NCI-H345 treated with DMSO at 0.1 percent for 48 hours (cell line): ENCODE results near the gene KCNK18.

ENCODE experiments used
- DNase-seq: peaks from one replicate; lab custom pipeline; 2025; ENCODE audit not compliant: unreplicated experiment; lab: John Stamatoyannopoulos, UW

The KCNK18 gene

GRCh38 chr10:117249493-117250093, 52.3 kb downstream of the KCNK18 start:
- DNase-seq = no peak

DNA sequence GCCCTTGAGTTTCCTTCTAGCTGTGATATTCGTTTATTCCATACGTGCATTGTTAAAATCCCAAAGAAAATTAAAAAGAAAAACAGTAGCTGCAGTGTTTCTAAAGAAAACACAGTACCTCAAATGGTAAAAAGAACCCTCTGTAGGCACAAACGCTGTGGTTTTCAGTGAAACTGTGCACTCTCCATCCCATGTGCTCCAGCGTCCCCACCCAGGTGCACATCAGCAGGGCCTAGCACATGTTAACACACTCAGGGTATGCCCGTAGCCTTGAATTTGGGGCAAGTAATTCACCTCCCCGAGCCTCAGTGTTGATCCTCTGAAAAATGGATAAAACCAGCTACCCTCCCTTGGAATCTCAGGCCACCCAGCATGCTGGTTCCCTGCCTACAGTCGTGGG, 53.1 kb downstream of the KCNK18 start:
- DNase-seq = no peak

DNA sequence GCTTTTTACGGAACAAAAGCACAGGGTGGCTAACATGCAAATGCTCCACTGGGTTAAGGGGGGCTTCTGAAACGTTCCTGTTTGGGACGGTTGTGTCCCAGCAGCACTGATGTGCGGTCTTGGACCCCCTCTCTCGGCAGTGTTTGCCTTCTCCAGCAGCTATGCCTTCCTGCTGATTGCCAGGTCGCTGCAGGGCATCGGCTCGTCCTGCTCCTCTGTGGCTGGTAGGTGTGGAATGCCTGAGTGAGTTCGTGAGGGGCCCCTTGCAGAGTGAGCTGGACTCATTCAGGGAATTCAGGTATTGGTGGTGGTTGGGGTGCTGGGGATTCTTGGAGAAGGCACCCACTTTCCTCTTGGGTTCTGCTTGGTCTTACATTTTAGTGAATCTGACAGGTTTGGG, 56.6 kb downstream of the KCNK18 start:
- DNase-seq = no peak

- no peak for DNase-seq
Measured at GRCh38 chr10:117254338-117254737, 57.0 kb downstream of the KCNK18 start.

DNA sequence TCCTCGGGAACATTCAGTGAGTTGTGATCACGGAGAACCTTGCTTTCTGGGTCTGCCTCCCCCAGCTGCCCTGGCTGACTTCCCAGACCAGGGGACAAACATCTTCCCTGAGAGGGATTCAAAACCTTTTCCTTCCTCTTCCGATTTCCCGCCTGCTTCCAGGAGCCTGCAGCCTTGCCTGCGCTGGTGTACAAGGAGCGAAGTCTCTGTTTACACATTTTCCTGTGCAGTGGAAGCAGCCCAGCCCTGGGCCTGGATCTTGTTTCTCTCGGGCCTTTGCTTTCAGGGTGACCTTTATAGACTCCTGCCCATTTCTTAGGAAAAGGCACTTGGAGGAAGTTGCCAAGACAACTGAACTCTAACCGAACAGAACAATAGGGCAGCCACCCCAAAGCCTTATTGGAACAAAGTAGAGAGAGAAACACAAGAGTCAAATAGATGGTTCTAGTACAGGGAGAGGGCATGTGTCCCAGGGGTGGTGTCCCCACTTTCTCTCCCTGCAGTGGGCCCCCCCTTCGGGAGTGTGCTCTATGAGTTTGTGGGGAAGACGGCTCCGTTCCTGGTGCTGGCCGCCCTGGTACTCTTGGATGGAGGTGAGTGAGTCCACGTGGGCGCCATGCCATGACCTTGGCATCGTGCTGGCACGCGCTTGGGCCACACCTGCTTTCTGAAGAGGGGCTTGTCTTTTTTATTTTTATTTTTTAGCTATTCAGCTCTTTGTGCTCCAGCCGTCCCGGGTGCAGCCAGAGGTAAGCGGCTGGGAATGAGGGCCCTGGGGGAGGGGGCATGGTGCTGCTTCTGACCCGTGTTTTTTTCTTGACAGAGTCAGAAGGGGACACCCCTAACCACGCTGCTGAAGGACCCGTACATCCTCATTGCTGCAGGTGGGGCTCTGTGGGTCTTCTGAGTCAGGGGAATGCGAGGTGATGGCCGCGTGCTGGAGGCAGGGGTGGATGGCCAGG, 57.8 kb downstream of the KCNK18 start:
- no peak for DNase-seq

DNA sequence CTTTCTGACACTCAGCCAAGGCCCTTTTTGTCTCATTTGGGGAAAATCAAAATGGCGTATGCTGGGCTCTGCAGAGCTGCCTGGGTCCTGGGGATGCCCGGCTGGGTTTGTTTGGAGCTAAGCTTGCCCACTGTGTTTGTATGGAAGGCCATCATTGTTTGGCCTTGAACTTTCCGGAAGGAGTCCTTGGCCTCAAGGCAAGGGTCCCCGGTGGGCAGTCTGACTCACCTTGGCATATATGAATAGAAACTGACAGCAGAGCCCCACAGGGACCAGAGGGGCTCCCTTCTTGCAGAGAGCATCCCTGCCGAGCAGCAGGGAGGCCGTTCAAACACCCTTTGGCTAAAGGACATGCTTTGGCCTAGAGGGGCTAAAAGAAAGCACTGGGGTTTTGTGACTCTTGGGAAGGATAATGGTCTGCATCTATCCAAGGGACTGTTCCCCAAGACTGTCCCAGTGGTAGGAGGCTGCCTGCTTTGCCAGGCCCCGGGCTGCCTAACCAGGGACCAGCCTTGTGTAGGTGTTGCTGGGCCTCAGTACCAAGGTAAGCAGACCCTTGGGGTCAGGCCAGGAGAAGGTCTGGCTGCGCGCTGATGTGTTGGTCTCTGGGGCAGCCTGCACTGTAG, 58.7 kb downstream of the KCNK18 start:
- DNase-seq = no peak

GRCh38 chr10:117256910-117257309, 59.6 kb downstream of the KCNK18 start:
- DNase-seq = no peak

GRCh38 chr10:117257721-117258120, 60.4 kb downstream of the KCNK18 start:
- DNase-seq = no peak

DNA sequence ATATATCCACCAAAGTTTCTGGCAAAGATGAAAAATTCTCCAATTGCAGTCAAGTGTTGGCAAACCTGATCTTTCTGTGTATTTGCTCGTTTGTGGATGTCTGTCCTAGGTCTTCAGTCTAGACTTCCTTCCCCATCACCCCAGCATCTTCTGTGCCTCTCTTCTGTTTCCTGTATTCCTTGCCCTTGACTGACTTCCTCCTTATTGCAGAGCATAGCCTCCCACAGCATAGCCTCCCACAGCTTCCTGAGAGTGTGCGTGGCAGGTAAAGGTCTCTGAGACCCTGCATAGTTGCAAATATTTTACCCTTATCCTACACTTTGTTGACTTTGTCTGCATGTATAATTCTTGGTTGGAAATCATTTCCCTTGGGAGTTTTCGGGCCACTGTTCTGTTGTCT, 62.0 kb downstream of the KCNK18 start:
- DNase-seq = no peak
